Activated T-cell treated with anti-CD3 and anti-CD28 coated beads for 1 hour (primary cell): ENCODE data around the gene PKD2L2.
A peak's percentile ranks its signal among the peaks of the same experiment; 100 is the strongest.
"Not testable (repeated sequence)": the region's sequence is repeated elsewhere in the genome, so short reads cannot be mapped to it uniquely, and the experiment has no call there.

ENCODE experiments used
- DNase-seq: peaks from one replicate; pipeline ENCODE4 v3.0.0-alpha.2; 2020; ENCODE audit warnings: low read depth

Gene PKD2L2

GRCh38 chr5:137888863-137889759 is at the start of gene PKD2L2:
Gene PKD2L2 (plus strand): TSS chr5:137889457. CDS start chr5:137889492, 35 bp downstream.
- DNase-seq, result peak; percentile 67

GRCh38 chr5:137842296-137842695 is 47.0 kb upstream of the PKD2L2 start:
- no peak for DNase-seq

GRCh38 chr5:137843676-137844299 is 45.5 kb upstream of the PKD2L2 start:
- DNase-seq, result no peak

GRCh38 chr5:137845472-137845871 is 43.8 kb upstream of the PKD2L2 start:
- no peak for DNase-seq

GRCh38 chr5:137847687-137848086 is 41.6 kb upstream of the PKD2L2 start:
- DNase-seq, result no peak

- DNase-seq, result not testable (repeated sequence)
These were observed 36.1 kb upstream of the PKD2L2 start for GRCh38 chr5:137853165-137853564.

GRCh38 chr5:137856201-137856600 is 33.1 kb upstream of the PKD2L2 start:
- no peak for DNase-seq

- no peak for DNase-seq
These were observed 32.1 kb upstream of the PKD2L2 start for GRCh38 chr5:137856916-137857862.

GRCh38 chr5:137858223-137858916 is 30.9 kb upstream of the PKD2L2 start:
- no peak for DNase-seq

GRCh38 chr5:137858954-137859353 is 30.3 kb upstream of the PKD2L2 start:
- DNase-seq, result no peak

- no peak for DNase-seq
These were observed 27.0 kb upstream of the PKD2L2 start for GRCh38 chr5:137862251-137862650.

GRCh38 chr5:137863653-137864052 is 25.6 kb upstream of the PKD2L2 start:
- DNase-seq, result not testable (repeated sequence)

- no peak for DNase-seq
These were observed 22.5 kb upstream of the PKD2L2 start for GRCh38 chr5:137866541-137867388.

- DNase-seq, result no peak
These were observed 21.6 kb upstream of the PKD2L2 start, which contains the start of gene MYOT for GRCh38 chr5:137867664-137868063. Gene MYOT (plus strand): TSS chr5:137867860. CDS start chr5:137870652, 2,792 bp downstream.

GRCh38 chr5:137870647-137871339 is 18.5 kb upstream of the PKD2L2 start:
- no peak for DNase-seq

- no peak for DNase-seq
These were observed 17.7 kb upstream of the PKD2L2 start for GRCh38 chr5:137871571-137871970.

GRCh38 chr5:137872466-137872865 is 16.8 kb upstream of the PKD2L2 start:
- DNase-seq, result no peak

- no peak for DNase-seq
These were observed 13.2 kb upstream of the PKD2L2 start for GRCh38 chr5:137876101-137876500.

- DNase-seq, result no peak
These were observed 8.9 kb upstream of the PKD2L2 start for GRCh38 chr5:137880313-137880712.

GRCh38 chr5:137887831-137888230 is 1.4 kb upstream of the PKD2L2 start:
- no peak for DNase-seq
